GM18505 (cell line): Measurements from ENCODE around the gene TIE1.

Source experiments
- ATAC-seq: cut with Tn5 transposase; IDR thresholded peaks from one replicate; pipeline ENCODE4 v1.9.1; 2021; ENCODE audit not compliant: unreplicated experiment
- POLR2A ChIP-seq: IDR thresholded peaks from 4 replicates; pipeline ENCODE4 v1.6.1; 2011; ENCODE audit warnings: borderline replicate concordance; ENCODE audit not compliant: insufficient read depth, insufficient read length; ENCODE audit errors: extremely low read depth

Gene TIE1

GRCh38 chr1:43350976-43351375 lies 50.2 kb downstream of the TIE1 start:
- TF ChIP-seq POLR2A = no peak
- ATAC-seq = no peak

GRCh38 chr1:43351421-43352350 lies 50.9 kb downstream of the TIE1 start:
- TF ChIP-seq POLR2A = no peak
- ATAC-seq = no peak

- no peak for ATAC-seq
- no peak for TF ChIP-seq POLR2A
Measured at GRCh38 chr1:43352351-43352705, 51.5 kb downstream of the TIE1 start.

- no peak for TF ChIP-seq POLR2A
- ATAC-seq = no peak
Measured at GRCh38 chr1:43352881-43353280, 52.1 kb downstream of the TIE1 start.

- no peak for TF ChIP-seq POLR2A
Measured at GRCh38 chr1:43354471-43354870, 53.7 kb downstream of the TIE1 start.

GRCh38 chr1:43354936-43355335 lies 54.2 kb downstream of the TIE1 start:
- ATAC-seq = no peak

More at GRCh38 chr1:43354471-43354870, 53.7 kb downstream of the TIE1 start:
- ATAC-seq = no peak

GRCh38 chr1:43357251-43357650 lies 56.5 kb downstream of the TIE1 start:
- TF ChIP-seq POLR2A = no peak
- ATAC-seq = no peak

More at GRCh38 chr1:43354936-43355335, 54.2 kb downstream of the TIE1 start:
- no peak for TF ChIP-seq POLR2A

- peak; percentile 13 for ATAC-seq
Measured at GRCh38 chr1:43358121-43358745, 57.5 kb downstream of the TIE1 start.

GRCh38 chr1:43358746-43359693 lies 58.2 kb downstream of the TIE1 start, which contains the start of gene CDC20:
CDC20 (plus strand) TSS chr1:43358981; CDS start chr1:43359216, 235 bp downstream.
- TF ChIP-seq POLR2A = peak; percentile 83
- peak; percentile 91 for ATAC-seq

More at GRCh38 chr1:43358121-43358745, 57.5 kb downstream of the TIE1 start:
- peak; percentile 70 for TF ChIP-seq POLR2A

GRCh38 chr1:43359696-43360095 lies 58.9 kb downstream of the TIE1 start:
- no peak for ATAC-seq

GRCh38 chr1:43360616-43361015 lies 59.8 kb downstream of the TIE1 start:
- no peak for TF ChIP-seq POLR2A
- no peak for ATAC-seq

More at GRCh38 chr1:43359696-43360095, 58.9 kb downstream of the TIE1 start:
- TF ChIP-seq POLR2A = no peak

- ATAC-seq = no peak
- TF ChIP-seq POLR2A = no peak
Measured at GRCh38 chr1:43363283-43363934, 62.6 kb downstream of the TIE1 start.
